RWPE1 (cell line): ENCODE measurements around the gene CENPA.
"Not testable (repeated sequence)": the region's sequence is repeated elsewhere in the genome, so short reads cannot be mapped to it uniquely, and the experiment has no call there.

Experiments
- CTCF ChIA-PET: fragments of 350-600 bp; sonication (Branson Sonifier 250); formaldehyde crosslinking; extraction: SDS; loops from one replicate; lab custom pipeline; 2021; lab: Yijun Ruan, JAX
- POLR2A ChIA-PET: fragments of 400-600 bp; formaldehyde crosslinking; extraction: SDS; loops from one replicate; lab custom pipeline; 2020; ENCODE audit warnings: antibody characterized with exemption; ENCODE audit not compliant: low non-redundant PET; lab: Yijun Ruan, JAX
- DNase-seq: peaks from one replicate; pipeline ENCODE4 v3.0.0; 2012; ENCODE audit warnings: low spot score
- H3K27ac ChIP-seq: fragments of 450-650 bp; 2 replicates; pipeline ENCODE4 v1.5.1; 2017
- CTCF ChIP-seq: fragments of 450-650 bp; conservative IDR thresholded peaks from 2 replicates; pipeline ENCODE4 v1.5.1; 2017; ENCODE audit warnings: low read depth, mild to moderate bottlenecking

CENPA gene

GRCh38 chr2:26782876-26783704 lies 2.8 kb upstream of the CENPA start:
- POLR2A ChIA-PET, result interaction anchor here (0.6 kb wide), 2 partner anchors 10 to 225 kb away, joined by 3 to 4 read pairs; no protein-coding TSS in a partner anchor
- CTCF ChIA-PET, result interaction anchor here (0.7 kb wide), 2 partner anchors 67 to 157 kb away, joined by 3 to 8 read pairs; no protein-coding TSS in a partner anchor
- DNase-seq, result no peak
- TF ChIP-seq CTCF, result no peak
- peak overlapping the region; percentile 65 for H3K27ac ChIP-seq

- H3K27ac ChIP-seq, result peak overlapping the region; percentile 79; the same call in 1 of the 2 replicates
- POLR2A ChIA-PET, result no interaction called here
- CTCF ChIA-PET, result no interaction called here
- no peak for DNase-seq
- no peak for TF ChIP-seq CTCF
Observed at GRCh38 chr2:26784570-26785234, 1.2 kb upstream of the CENPA start.

- CTCF ChIA-PET, result interaction anchor here (0.5 kb wide), 2 partner anchors 18 to 89 kb away, joined by 3 to 4 read pairs; no protein-coding TSS in a partner anchor
- POLR2A ChIA-PET, result no interaction called here
- TF ChIP-seq CTCF, result no peak
- H3K27ac ChIP-seq, result peak overlapping the region; percentile 79
- DNase-seq, result peak; percentile 28
Observed at GRCh38 chr2:26786207-26787028, 562 bp downstream of the CENPA start.

- TF ChIP-seq CTCF, result no peak
- DNase-seq, result no peak
- ChIA-PET POLR2A (no interaction called here), CTCF (no interaction called here)
- 0 out of 2 replicates have a peak overlapping the region, but pooled peaks have one; percentile 21 for H3K27ac ChIP-seq
Observed at GRCh38 chr2:26792720-26793119, 6.9 kb downstream of the CENPA start.

- ChIA-PET CTCF (no interaction called here), POLR2A (no interaction called here)
- no peak for DNase-seq
- H3K27ac ChIP-seq, result no peak overlapping the region
- TF ChIP-seq CTCF, result no peak
Observed at GRCh38 chr2:26793518-26793917, 7.7 kb downstream of the CENPA start.

- DNase-seq, CTCF ChIA-PET, H3K27ac ChIP-seq, POLR2A ChIA-PET: not testable (repeated sequence)
Observed at GRCh38 chr2:26795135-26795534, 9.3 kb downstream of the CENPA start.
